ENCODE data around the gene CYLC2.

DNA sequence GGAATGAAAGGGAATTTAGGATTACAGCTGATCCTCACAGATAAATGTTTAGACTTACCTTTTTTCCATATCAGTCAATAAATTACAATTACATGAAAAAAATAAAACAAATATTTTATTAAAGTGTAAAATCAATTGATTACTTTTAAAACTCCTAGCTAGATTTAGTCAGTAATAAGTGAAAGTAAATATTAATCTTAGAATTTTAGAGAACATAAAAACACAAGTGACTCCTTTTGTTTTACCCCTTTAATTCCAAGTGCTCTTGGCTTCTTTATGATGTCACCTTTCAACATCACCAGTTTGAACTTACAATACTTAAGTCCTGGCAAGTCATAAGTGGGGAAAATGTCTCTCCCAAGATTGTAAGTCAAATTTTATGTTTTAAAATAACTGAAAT is at the start of gene CYLC2:
- TF ChIP-seq POLR2A (IDR thresholded peaks at IDR 0.05), result no peak
- TF ChIP-seq, protein P1, sequence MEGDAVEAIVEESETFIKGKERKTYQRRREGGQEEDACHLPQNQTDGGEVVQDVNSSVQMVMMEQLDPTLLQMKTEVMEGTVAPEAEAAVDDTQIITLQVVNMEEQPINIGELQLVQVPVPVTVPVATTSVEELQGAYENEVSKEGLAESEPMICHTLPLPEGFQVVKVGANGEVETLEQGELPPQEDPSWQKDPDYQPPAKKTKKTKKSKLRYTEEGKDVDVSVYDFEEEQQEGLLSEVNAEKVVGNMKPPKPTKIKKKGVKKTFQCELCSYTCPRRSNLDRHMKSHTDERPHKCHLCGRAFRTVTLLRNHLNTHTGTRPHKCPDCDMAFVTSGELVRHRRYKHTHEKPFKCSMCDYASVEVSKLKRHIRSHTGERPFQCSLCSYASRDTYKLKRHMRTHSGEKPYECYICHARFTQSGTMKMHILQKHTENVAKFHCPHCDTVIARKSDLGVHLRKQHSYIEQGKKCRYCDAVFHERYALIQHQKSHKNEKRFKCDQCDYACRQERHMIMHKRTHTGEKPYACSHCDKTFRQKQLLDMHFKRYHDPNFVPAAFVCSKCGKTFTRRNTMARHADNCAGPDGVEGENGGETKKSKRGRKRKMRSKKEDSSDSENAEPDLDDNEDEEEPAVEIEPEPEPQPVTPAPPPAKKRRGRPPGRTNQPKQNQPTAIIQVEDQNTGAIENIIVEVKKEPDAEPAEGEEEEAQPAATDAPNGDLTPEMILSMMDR (IDR thresholded peaks at IDR 0.05 in 4 of 5, conservative IDR thresholded peaks at IDR 0.05 in 1 of 5), result no peak
